GM12878 (cell line): ENCODE measurements around the gene ARHGAP32. TPM values are rescaled to one million over a fixed set of nuclear protein-coding genes. Genes with fewer than 3 reads are reported as not detected.

Experiments used
- ATAC-seq: fragments of 200-7000 bp; cut with Tn5 transposase; 3 replicates; pipeline ENCODE4 v1.9.1; 2020; ENCODE audit warnings: mild to moderate bottlenecking, moderate library complexity
- BruUV-seq: library from RNA; stranded (reverse); fragments of 400-500 nt; replicated peaks from 2 replicates; lab custom pipeline; 2021; lab: Mats Ljungman, UMichigan
- CTCF ChIA-PET: fragments of 300-600 bp; sonication (Branson Sonifier 250); formaldehyde crosslinking; extraction: SDS; loops from one replicate; lab custom pipeline; 2021; ENCODE audit warnings: inconsistent platforms; lab: Yijun Ruan, JAX
- POLR2A ChIA-PET: fragments of 350-600 bp; formaldehyde crosslinking; extraction: SDS; loops from one replicate; lab custom pipeline; 2021; ENCODE audit warnings: inconsistent platforms; lab: Charles Lee
- RAD21 ChIA-PET: fragments of 300-600 bp; sonication (Branson Sonifier 250); formaldehyde crosslinking; loops from one replicate; lab custom pipeline; 2023; ENCODE audit warnings: antibody characterized with exemption; ENCODE audit not compliant: unreplicated experiment; lab: Charles Lee
- SMC1A ChIA-PET: fragments of 300-600 bp; sonication (Branson Sonifier 250); formaldehyde crosslinking; loops from one replicate; lab custom pipeline; 2023; ENCODE audit not compliant: unreplicated experiment, uncharacterized antibody; lab: Charles Lee
- DNase-seq: peaks from one replicate; pipeline ENCODE4 v3.0.0-alpha.2; 2011; ENCODE audit warnings: low read depth, low spot score
- FAIRE-seq: peaks from 3 replicates; lab custom pipeline; 2011; peaks lifted over from hg19 to GRCh38; lab: Jason Lieb, UNC
- H2AFZ ChIP-seq: 2 replicates; pipeline ENCODE4 v1.6.0; 2011; ENCODE audit warnings: low read depth, low read length, control low read depth; ENCODE audit not compliant: control insufficient read depth
- H3K27ac ChIP-seq: 2 replicates; pipeline ENCODE4 v1.5.1; 2011; ENCODE audit warnings: control low read depth; ENCODE audit not compliant: control insufficient read depth, insufficient read depth
- H3K27me3 ChIP-seq, 2 experiments: replicated peaks in 1 of 2; 2 replicates each; pipeline versions ENCODE4 v1.6.0 to v1.6.1; 2011; ENCODE audit warnings: low read length in 1 of 2; ENCODE audit not compliant: control insufficient read depth in 2 of 2, insufficient read depth in 2 of 2
- H3K36me3 ChIP-seq, 2 experiments: 2 replicates each; pipeline ENCODE4 v1.5.1; 2011; ENCODE audit warnings: low read length in 1 of 2; ENCODE audit not compliant: control insufficient read depth in 2 of 2, insufficient read depth in 2 of 2
- H3K4me1 ChIP-seq: 2 replicates; pipeline ENCODE4 v1.6.1; 2011; ENCODE audit warnings: mild to moderate bottlenecking, low read length, moderate library complexity, mixed read lengths; ENCODE audit not compliant: control insufficient read depth, insufficient read depth
- H3K4me2 ChIP-seq: 2 replicates; pipeline ENCODE4 v1.6.0; 2011; ENCODE audit warnings: control low read depth; ENCODE audit not compliant: control insufficient read depth, insufficient read depth
- H3K4me3 ChIP-seq: fragments of 200-600 bp; sonication (generic); 2 replicates; pipeline ENCODE4 v1.5.1; 2016
- H3K79me2 ChIP-seq: 2 replicates; pipeline ENCODE4 v1.6.0; 2011; ENCODE audit warnings: low read length; ENCODE audit not compliant: control insufficient read depth, insufficient read depth
- H3K9ac ChIP-seq: 2 replicates; pipeline ENCODE4 v1.8.0; 2011; ENCODE audit warnings: low read length, control low read depth, mixed read lengths; ENCODE audit not compliant: control insufficient read depth, insufficient read depth
- H3K9me3 ChIP-seq: replicated peaks from 3 replicates; pipeline ENCODE4 v1.5.1; 2011; ENCODE audit warnings: mild to moderate bottlenecking, low read length; ENCODE audit not compliant: control insufficient read depth, insufficient read depth
- H4K20me1 ChIP-seq: 2 replicates; pipeline ENCODE4 v1.6.0; 2011; ENCODE audit not compliant: control insufficient read depth, insufficient read depth
- ATF3 ChIP-seq: IDR thresholded peaks from 2 replicates; pipeline ENCODE4 v1.6.1; 2011; ENCODE audit warnings: low read depth, mild to moderate bottlenecking, low read length, moderate library complexity, borderline replicate concordance; ENCODE audit errors: extremely low read depth
- BMI1 ChIP-seq: fragments of 450-650 bp; IDR thresholded peaks from 2 replicates; pipeline ENCODE4 v1.6.1; 2016; ENCODE audit warnings: mild to moderate bottlenecking, moderate library complexity, borderline replicate concordance
- CHD1 ChIP-seq: IDR thresholded peaks from 2 replicates; pipeline ENCODE4 v1.6.1; 2012; ENCODE audit warnings: low read depth, low read length, improper control_type of control experiment
- IKZF1 ChIP-seq: fragments of 450-650 bp; conservative IDR thresholded peaks from 2 replicates; pipeline ENCODE4 v1.6.1; 2017; ENCODE audit warnings: antibody characterized with exemption, mild to moderate bottlenecking
- JUND ChIP-seq: IDR thresholded peaks from 2 replicates; pipeline ENCODE4 v1.6.1; 2012; ENCODE audit warnings: low read depth, mild to moderate bottlenecking, low read length, improper control_type of control experiment, moderate library complexity
- PAX5 ChIP-seq: IDR thresholded peaks from 2 replicates; pipeline ENCODE4 v1.6.1; 2011; ENCODE audit warnings: low read depth, low read length, borderline replicate concordance
- POLR2A ChIP-seq: IDR thresholded peaks from 2 replicates; pipeline ENCODE4 v1.6.1; 2011; ENCODE audit warnings: low read depth, mild to moderate bottlenecking, low read length
- PRDM15 ChIP-seq: fragments of 450-650 bp; formaldehyde crosslinking; IDR thresholded peaks from 2 replicates; pipeline ENCODE4 v1.4.0; 2020; ENCODE audit warnings: mild to moderate bottlenecking, moderate library complexity
- TARDBP ChIP-seq: IDR thresholded peaks from 2 replicates; pipeline ENCODE4 v1.6.1; 2016; ENCODE audit warnings: borderline replicate concordance
- ZNF622 ChIP-seq: fragments of 450-650 bp; IDR thresholded peaks from 2 replicates; pipeline ENCODE4 v1.6.1; 2017; ENCODE audit warnings: mild to moderate bottlenecking, inconsistent platforms
- WGBS: methylation state at CpG from one replicate; pipeline ENCODE4 v1.1.6; 2016; ENCODE audit warnings: low lambda C conversion rate; ENCODE audit not compliant: insufficient replicate concordance, insufficient coverage; ENCODE audit errors: missing lambda C conversion rate; 5-methylcytosine and 5-hydroxymethylcytosine counted together
- in situ Hi-C: fragments of 300-500 bp; cut with MboI; formaldehyde crosslinking; loops from 9 replicates; pipeline ENCODE4 v1.14.3; 2018; ENCODE audit warnings: mixed read lengths
- intact Hi-C: fragments of 100-400 bp; cut with micrococcal nuclease; formaldehyde crosslinking; loops from one replicate; pipeline ENCODE4 v1.14.2; 2022; ENCODE audit not compliant: unreplicated experiment
- polyA plus RNA-seq, 11 experiments: library from polyadenylated mRNA; depleted of rRNA in 4 of 11; unstranded in 6 of 11; stranded (reverse) in 5 of 11; fragments of >200 nt; fragmentation: Nextera tagmentation in 4 of 11; fragmentation: Illumina TruSeq in 1 of 11; extraction: Ambion mirVana in 4 of 11; extraction: Trizol in 1 of 11; gene quantifications; 1 replicate in 1 of 11; 2 replicates in 10 of 11; pipeline versions ENCODE4 v1.2.1 to v1.2.3, GENCODE V29; 2011 to 2016; ENCODE audit warnings: inconsistent platforms in 2 of 11, missing spikeins in 2 of 11, low read depth in 1 of 11
- total RNA-seq, 4 experiments: library from RNA; depleted of rRNA in 3 of 4; stranded (reverse); fragments of >200 nt in 3 of 4; fragmentation: Illumina TruSeq in 1 of 4; extraction: Trizol in 1 of 4; gene quantifications; 2 replicates each; pipeline versions ENCODE4 v1.2.1 to v1.2.3, GENCODE V29; 2013 to 2021

The ARHGAP32 gene
- total and polyA plus RNA-seq, 10 of the 15 experiments (the other 5 are each of a cell fraction or from before 2014, with no cell fraction given) = under 0.01 to 0.46 (median 0.12) TPM; not detected in 1

DNA sequence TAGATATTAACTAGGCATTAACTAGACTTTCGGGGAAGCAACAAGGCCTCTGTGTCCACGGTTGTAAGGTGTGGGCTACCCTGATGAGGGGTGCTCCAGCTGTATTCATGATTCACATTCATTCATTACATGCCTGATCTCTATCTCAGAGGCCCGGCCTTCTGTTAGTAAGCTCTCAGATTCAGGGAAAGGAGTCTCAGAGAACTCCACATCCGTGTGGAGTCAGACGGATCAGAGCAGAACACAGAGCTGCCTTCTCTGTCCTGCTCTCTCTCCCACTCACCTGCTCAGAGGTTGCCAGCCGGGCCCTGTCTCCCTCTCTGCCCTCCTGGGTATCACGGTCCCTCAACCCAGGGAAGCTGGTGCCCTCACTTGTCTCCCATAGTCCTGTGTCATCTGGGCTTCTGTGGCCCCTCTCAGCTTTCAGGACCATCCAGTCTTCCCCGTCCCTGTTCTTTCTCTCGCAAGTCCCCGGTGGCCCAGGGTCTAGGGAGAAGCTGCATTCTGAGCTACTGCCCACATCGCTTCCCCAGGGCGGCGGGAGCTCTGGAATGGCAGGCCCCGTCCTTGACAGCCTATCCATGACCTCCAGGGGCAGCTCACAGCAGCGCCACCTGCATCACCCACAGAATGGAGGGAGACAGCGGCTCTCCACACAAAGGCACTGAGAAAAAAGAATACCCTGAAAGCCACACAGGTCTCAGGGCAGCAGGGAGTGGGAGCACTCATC is 253.8 kb downstream of the ARHGAP32 start:
- ChIA-PET RAD21 (no interaction called here), POLR2A (no interaction called here), SMC1A (interaction anchor here (1.1 kb wide), 1 partner anchor 14 kb away, joined by 3 read pairs; no protein-coding TSS in a partner anchor), CTCF (interaction anchor here (1.1 to 4.9 kb wide), 2 partner anchors 10 to 53 kb away, joined by 3 to 21 read pairs; no protein-coding TSS in a partner anchor)
- Histone ChIP-seq H3K9me3 (no peaks in the 10 kb centered on the region), H3K4me3 (no peak overlapping the region), H3K36me3 (no peaks in the 10 kb centered on the region), H3K4me2 (no peak overlapping the region), H3K79me2 (no peaks in the 10 kb centered on the region), H2AFZ (no peak overlapping the region), H3K4me1 (no peaks in the 10 kb centered on the region), H3K27me3 (peaks cover 0 to 7% of the 10 kb centered on the region in 2 experiments; a peak in 2 of 4 replicates), H4K20me1 (no peaks in the 10 kb centered on the region; the same call in 1 of the 2 replicates), H3K9ac (no peak overlapping the region), H3K27ac (no peak overlapping the region)
- FAIRE-seq (no peak), DNase-seq (no peak), ATAC-seq (no peak)
- intact Hi-C loops = no loop called here
- in situ Hi-C loops = no loop called here
- TF ChIP-seq PAX5 (no peak), TARDBP (no peak), JUND (no peak), ATF3 (no peak), POLR2A (no peak), IKZF1 (no peak), CHD1 (no peak), PRDM15 (no peak), ZNF622 (no peak), BMI1 (no peak)
- 29% methylated on average over 16 of the region's 16 CpGs for WGBS
- no TSS peak for BruUV-seq
